Vagina (tissue), 2 donors: ENCODE results near the gene SMARCD1. TPM values are rescaled to one million over a fixed set of nuclear protein-coding genes. Genes with fewer than 3 reads are reported as not detected.

ENCODE experiments used
- DNase-seq, 2 donors: peaks; one replicate each; pipeline ENCODE4 v3.0.0-alpha.2; 2017; ENCODE audit errors: extremely low spot score in 2 of 2
- H3K27ac ChIP-seq: fragments of 200-600 bp; sonication (generic); one replicate; pipeline ENCODE4 v1.5.1; 2019
- H3K27me3 ChIP-seq: fragments of 200-600 bp; sonication (generic); one replicate; pipeline ENCODE4 v1.5.1; 2019
- H3K36me3 ChIP-seq, 2 donors: fragments of 200-600 bp; sonication (generic); one replicate each; pipeline ENCODE4 v1.5.1; 2017 to 2019
- H3K4me1 ChIP-seq: fragments of 200-600 bp; sonication (generic); one replicate; pipeline ENCODE4 v1.5.1; 2019
- H3K4me3 ChIP-seq, 2 donors: fragments of 200-600 bp; sonication (generic); 1 replicate in 1 of 2; 2 replicates in 1 of 2; pipeline ENCODE4 v1.5.1; 2016 to 2019
- H3K9me3 ChIP-seq: fragments of 200-600 bp; sonication (generic); one replicate; pipeline ENCODE4 v1.5.1; 2019
- CTCF ChIP-seq, 3 experiments: fragments of 450-650 bp in 2 of 3; fragments of 200-600 bp in 1 of 3; sonication (generic) in 1 of 3; IDR thresholded peaks; one replicate each; pipeline ENCODE4 v1.5.1; 2017 to 2019; ENCODE audit warnings: antibody characterized with exemption in 3 of 3, mild to moderate bottlenecking in 2 of 3, moderate library complexity in 2 of 3
- POLR2A ChIP-seq, 2 donors: fragments of 450-650 bp; IDR thresholded peaks; one replicate each; pipeline ENCODE4 v1.6.1; 2017; ENCODE audit warnings: antibody characterized with exemption in 2 of 2, mild to moderate bottlenecking in 2 of 2, moderate library complexity in 2 of 2
- POLR2AphosphoS5 ChIP-seq, 2 donors: sonication (generic); formaldehyde crosslinking; IDR thresholded peaks; one replicate each; pipeline ENCODE4 v1.9.0; 2017; ENCODE audit warnings: antibody characterized with exemption in 2 of 2, mild to moderate bottlenecking in 2 of 2, low read depth in 1 of 2; ENCODE audit not compliant: insufficient read depth in 1 of 2
- intact Hi-C: fragments of 100-400 bp; cut with DNase I; formaldehyde crosslinking; loops from one replicate; pipeline ENCODE4 v1.15.1; 2023
- total RNA-seq: library from RNA; depleted of rRNA; stranded (reverse); fragments of >200 nt; gene quantifications from one replicate; pipeline ENCODE4 v1.2.3, GENCODE V29; 2016

SMARCD1 gene
- 42.2 TPM for total RNA-seq

GRCh38 chr12:50084775-50085614 is at the start of gene SMARCD1:
Gene SMARCD1, plus strand, starts transcription at chr12:50085342. Its CDS starts 28 bp downstream, at chr12:50085370.
- peaks cover 29% of the 10 kb centered on the region for H3K4me1 ChIP-seq
- intact Hi-C loops: no loop called here
- H3K27ac ChIP-seq: peak within 1 kb of the TSS; percentile 96
- peak within 1 kb of the TSS; percentile 85 to 93 for H3K4me3 ChIP-seq
- no peak for TF ChIP-seq POLR2A (IDR thresholded peaks at IDR 0.05)
- TF ChIP-seq POLR2AphosphoS5 (IDR thresholded peaks at IDR 0.05; ENCODE audit: insufficient read depth in 1 of 2, low read depth in 1 of 2): peak in 1 of 2 donors; percentile 54
- TF ChIP-seq CTCF (IDR thresholded peaks at IDR 0.05): peak in 2 of 3 experiments; percentile 29 to 86
- no peaks in the 10 kb centered on the region for H3K27me3 ChIP-seq
- peaks cover 0 to 34% of the 10 kb centered on the region in 2 donors for H3K36me3 ChIP-seq
- no peaks in the 10 kb centered on the region for H3K9me3 ChIP-seq
- DNase-seq: no peak

- no peak for TF ChIP-seq POLR2A (IDR thresholded peaks at IDR 0.05)
- no peak for TF ChIP-seq POLR2AphosphoS5 (IDR thresholded peaks at IDR 0.05; ENCODE audit: insufficient read depth in 1 of 2, low read depth in 1 of 2)
- TF ChIP-seq CTCF (IDR thresholded peaks at IDR 0.05): no peak
- Histone ChIP-seq H3K27me3 (no peaks in the 10 kb centered on the region), H3K9me3 (no peaks in the 10 kb centered on the region), H3K27ac (no peak overlapping the region), H3K4me3 (no peak overlapping the region), H3K36me3 (no peaks in the 10 kb centered on the region), H3K4me1 (peaks cover 17% of the 10 kb centered on the region)
- intact Hi-C loops: no loop called here
- no peak for DNase-seq
Measured at GRCh38 chr12:50038336-50038735, 46.8 kb upstream of the SMARCD1 start.

- intact Hi-C loops: no loop called here
- TF ChIP-seq POLR2AphosphoS5 (IDR thresholded peaks at IDR 0.05; ENCODE audit: insufficient read depth in 1 of 2, low read depth in 1 of 2) (no peak), CTCF (IDR thresholded peaks at IDR 0.05) (peak; percentile 57 to 80 (median 66)), POLR2A (IDR thresholded peaks at IDR 0.05) (no peak)
- no peak for DNase-seq
Measured at GRCh38 chr12:50039151-50039835, 45.8 kb upstream of the SMARCD1 start.

GRCh38 chr12:50040657-50041056 is 44.5 kb upstream of the SMARCD1 start:
- TF ChIP-seq POLR2AphosphoS5 (IDR thresholded peaks at IDR 0.05; ENCODE audit: insufficient read depth in 1 of 2, low read depth in 1 of 2) (no peak), POLR2A (IDR thresholded peaks at IDR 0.05) (no peak), CTCF (IDR thresholded peaks at IDR 0.05) (no peak)
- intact Hi-C loops: no loop called here
- no peaks in the 10 kb centered on the region for H3K9me3 ChIP-seq
- no peak overlapping the region for H3K4me3 ChIP-seq
- no peaks in the 10 kb centered on the region for H3K36me3 ChIP-seq
- DNase-seq: no peak
- no peaks in the 10 kb centered on the region for H3K27me3 ChIP-seq
- H3K4me1 ChIP-seq: peaks cover 17% of the 10 kb centered on the region
- no peak overlapping the region for H3K27ac ChIP-seq

More at GRCh38 chr12:50039151-50039835, 45.8 kb upstream of the SMARCD1 start:
- Histone ChIP-seq H3K9me3 (no peaks in the 10 kb centered on the region), H3K27me3 (no peaks in the 10 kb centered on the region), H3K4me3 (no peak overlapping the region), H3K4me1 (peaks cover 17% of the 10 kb centered on the region), H3K36me3 (no peaks in the 10 kb centered on the region), H3K27ac (no peak overlapping the region)
